ENCODE data around the gene GP9. TPM values are rescaled to one million over a fixed set of nuclear protein-coding genes. Genes with fewer than 3 reads are reported as not detected.

Gene GP9
- total and polyA plus RNA-seq, 2 donors (not counting 1 experiment from before 2014, with no cell fraction given), result not detected

DNA sequence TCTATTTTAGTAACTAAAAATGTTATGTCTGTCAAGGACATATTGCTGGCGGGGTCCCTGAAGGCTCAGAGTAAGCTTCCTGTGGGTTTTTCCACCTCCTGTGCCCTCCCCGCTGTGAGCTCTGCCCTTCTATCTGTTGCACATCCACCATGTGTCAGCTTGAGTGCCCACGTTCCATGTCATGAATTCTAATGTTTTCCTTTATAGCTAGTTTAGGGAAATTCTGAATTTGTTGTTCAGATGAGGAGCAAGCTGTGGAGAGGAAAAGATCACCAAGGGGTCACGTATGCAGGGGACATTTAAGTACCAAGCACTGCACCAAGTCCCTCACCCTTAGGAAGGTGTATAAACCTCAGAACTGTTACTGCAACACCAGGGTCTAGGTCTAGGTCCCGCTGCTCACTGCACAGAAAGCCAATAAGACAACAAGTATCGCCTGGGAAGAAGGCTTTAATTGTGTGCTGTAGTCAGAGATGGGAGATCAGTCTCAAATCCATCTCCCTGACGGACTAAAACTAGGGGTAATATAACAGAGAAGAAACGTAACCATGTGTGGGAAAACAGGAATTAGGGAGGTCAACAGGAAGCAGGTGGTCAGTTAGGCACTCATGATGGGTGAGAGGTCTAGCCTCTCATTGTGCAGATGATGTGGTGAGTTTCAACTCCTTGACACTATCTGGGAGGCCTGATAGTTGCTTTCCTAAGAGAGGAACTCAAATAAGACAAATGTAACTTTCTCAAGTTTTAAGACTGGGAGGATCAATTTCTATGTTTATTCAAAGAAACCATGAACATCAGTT is 9.7 kb downstream of the GP9 start:
- no peaks in the 10 kb centered on the region for H3K9me3 ChIP-seq (ENCODE audit: control insufficient read depth, insufficient read depth, low read depth, low read length)
- no peak overlapping the region for H3K27ac ChIP-seq (ENCODE audit: insufficient read depth, low read length)
- no peak for DNase-seq (ENCODE audit: low read depth in 2 of 2)
- H3K4me2 ChIP-seq (ENCODE audit: extremely low read depth, insufficient read depth, low read length), result no peak overlapping the region
- no peaks in the 10 kb centered on the region for H4K20me1 ChIP-seq (ENCODE audit: control insufficient read depth, extremely low read depth, insufficient read depth, low read length)
- no peak for TF ChIP-seq EZH2 (IDR thresholded peaks at IDR 0.05; ENCODE audit: low read length, missing control alignments)
- TF ChIP-seq, protein P1, sequence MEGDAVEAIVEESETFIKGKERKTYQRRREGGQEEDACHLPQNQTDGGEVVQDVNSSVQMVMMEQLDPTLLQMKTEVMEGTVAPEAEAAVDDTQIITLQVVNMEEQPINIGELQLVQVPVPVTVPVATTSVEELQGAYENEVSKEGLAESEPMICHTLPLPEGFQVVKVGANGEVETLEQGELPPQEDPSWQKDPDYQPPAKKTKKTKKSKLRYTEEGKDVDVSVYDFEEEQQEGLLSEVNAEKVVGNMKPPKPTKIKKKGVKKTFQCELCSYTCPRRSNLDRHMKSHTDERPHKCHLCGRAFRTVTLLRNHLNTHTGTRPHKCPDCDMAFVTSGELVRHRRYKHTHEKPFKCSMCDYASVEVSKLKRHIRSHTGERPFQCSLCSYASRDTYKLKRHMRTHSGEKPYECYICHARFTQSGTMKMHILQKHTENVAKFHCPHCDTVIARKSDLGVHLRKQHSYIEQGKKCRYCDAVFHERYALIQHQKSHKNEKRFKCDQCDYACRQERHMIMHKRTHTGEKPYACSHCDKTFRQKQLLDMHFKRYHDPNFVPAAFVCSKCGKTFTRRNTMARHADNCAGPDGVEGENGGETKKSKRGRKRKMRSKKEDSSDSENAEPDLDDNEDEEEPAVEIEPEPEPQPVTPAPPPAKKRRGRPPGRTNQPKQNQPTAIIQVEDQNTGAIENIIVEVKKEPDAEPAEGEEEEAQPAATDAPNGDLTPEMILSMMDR (conservative IDR thresholded peaks at IDR 0.05 in 1 of 2, IDR thresholded peaks at IDR 0.05 in 1 of 2; ENCODE audit: low read depth in 1 of 2, low read length in 2 of 2), result no peak
- no peaks in the 10 kb centered on the region for H3K4me1 ChIP-seq (ENCODE audit: control insufficient read depth, extremely low read depth, insufficient read depth, low read length)
- no peaks in the 10 kb centered on the region for H3K36me3 ChIP-seq (ENCODE audit: control insufficient read depth, insufficient read depth, low read length)
- H3K27me3 ChIP-seq (ENCODE audit: control insufficient read depth, insufficient read depth, low read length), result peaks cover 8% of the 10 kb centered on the region
- H3K9ac ChIP-seq (ENCODE audit: insufficient read depth, low read length), result no peak overlapping the region
- no peaks in the 10 kb centered on the region for H3K79me2 ChIP-seq (ENCODE audit: control insufficient read depth, insufficient read depth, low read length)
- no peak overlapping the region for H3K4me3 ChIP-seq (replicated peaks in 1 of 4; ENCODE audit: control extremely low read depth in 1 of 4, insufficient read depth in 1 of 4, low read depth in 3 of 4, low read length in 4 of 4)
- H2AFZ ChIP-seq (ENCODE audit: low read length), result no peak overlapping the region

DNA sequence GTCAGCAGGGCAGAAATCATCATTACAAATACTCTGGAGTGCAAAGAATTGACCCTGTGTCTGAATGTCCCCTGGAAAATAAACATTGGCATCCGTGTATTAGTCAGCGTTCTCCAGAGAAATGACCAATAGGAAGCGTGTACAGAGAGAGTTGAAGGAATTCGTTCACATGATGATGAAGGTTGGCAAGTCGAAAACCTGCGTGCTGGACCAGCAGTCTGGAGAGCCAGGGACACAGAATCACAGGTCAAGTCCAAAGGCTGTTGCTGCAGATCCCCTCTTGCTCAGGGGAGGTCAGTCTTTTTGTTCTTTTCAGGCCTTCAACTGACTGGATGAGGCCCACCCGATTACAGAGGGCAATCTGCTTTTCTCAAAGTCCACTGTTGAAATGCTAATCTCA is 16.6 kb downstream of the GP9 start:
- H3K4me2 ChIP-seq (ENCODE audit: extremely low read depth, insufficient read depth, low read length), result no peak overlapping the region
- H3K4me3 ChIP-seq (replicated peaks in 1 of 4; ENCODE audit: control extremely low read depth in 1 of 4, insufficient read depth in 1 of 4, low read depth in 3 of 4, low read length in 4 of 4), result no peak overlapping the region
- H3K4me1 ChIP-seq (ENCODE audit: control insufficient read depth, extremely low read depth, insufficient read depth, low read length), result no peaks in the 10 kb centered on the region
- no peaks in the 10 kb centered on the region for H4K20me1 ChIP-seq (ENCODE audit: control insufficient read depth, extremely low read depth, insufficient read depth, low read length)
- H3K36me3 ChIP-seq (ENCODE audit: control insufficient read depth, insufficient read depth, low read length), result no peaks in the 10 kb centered on the region
- peak; percentile 40 to 77 for DNase-seq (ENCODE audit: low read depth in 2 of 2)
- H2AFZ ChIP-seq (ENCODE audit: low read length), result no peak overlapping the region
- no peak overlapping the region for H3K9ac ChIP-seq (ENCODE audit: insufficient read depth, low read length)
- H3K9me3 ChIP-seq (ENCODE audit: control insufficient read depth, insufficient read depth, low read depth, low read length), result no peaks in the 10 kb centered on the region
- no peaks in the 10 kb centered on the region for H3K27me3 ChIP-seq (ENCODE audit: control insufficient read depth, insufficient read depth, low read length)
- H3K79me2 ChIP-seq (ENCODE audit: control insufficient read depth, insufficient read depth, low read length), result no peaks in the 10 kb centered on the region
- TF ChIP-seq EZH2 (IDR thresholded peaks at IDR 0.05; ENCODE audit: low read length, missing control alignments), result no peak
- TF ChIP-seq, protein P1 (conservative IDR thresholded peaks at IDR 0.05 in 1 of 2, IDR thresholded peaks at IDR 0.05 in 1 of 2; ENCODE audit: low read depth in 1 of 2, low read length in 2 of 2), result no peak
- H3K27ac ChIP-seq (ENCODE audit: insufficient read depth, low read length), result no peak overlapping the region

DNA sequence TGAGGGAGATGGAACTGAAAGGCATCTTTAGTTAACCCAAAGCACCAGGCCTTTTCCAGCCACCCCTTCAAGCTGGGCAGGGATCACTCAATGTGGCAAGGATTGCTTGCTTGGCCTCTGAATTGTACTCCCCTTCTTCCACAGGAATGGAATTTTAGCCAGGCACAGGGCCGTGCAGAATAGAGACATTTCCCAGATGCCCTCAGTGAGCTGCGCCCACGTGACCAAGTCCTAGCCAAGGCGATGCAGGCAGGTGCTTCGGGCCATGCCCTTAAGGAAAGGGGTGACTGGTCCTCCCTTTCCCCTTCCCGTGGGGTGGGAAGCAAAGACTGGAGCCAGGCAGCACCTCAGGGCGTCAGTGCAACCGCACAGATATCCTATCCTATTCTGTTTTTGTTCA is 17.9 kb downstream of the GP9 start:
- no peak overlapping the region for H3K4me2 ChIP-seq (ENCODE audit: extremely low read depth, insufficient read depth, low read length)
- H4K20me1 ChIP-seq (ENCODE audit: control insufficient read depth, extremely low read depth, insufficient read depth, low read length), result no peaks in the 10 kb centered on the region
- H3K9ac ChIP-seq (ENCODE audit: insufficient read depth, low read length), result no peak overlapping the region
- DNase-seq (ENCODE audit: low read depth in 2 of 2), result no peak
- no peak overlapping the region for H3K27ac ChIP-seq (ENCODE audit: insufficient read depth, low read length)
- TF ChIP-seq EZH2 (IDR thresholded peaks at IDR 0.05; ENCODE audit: low read length, missing control alignments), result no peak
- TF ChIP-seq, protein P1 (conservative IDR thresholded peaks at IDR 0.05 in 1 of 2, IDR thresholded peaks at IDR 0.05 in 1 of 2; ENCODE audit: low read depth in 1 of 2, low read length in 2 of 2), result no peak
- H2AFZ ChIP-seq (ENCODE audit: low read length), result no peak overlapping the region
- H3K36me3 ChIP-seq (ENCODE audit: control insufficient read depth, insufficient read depth, low read length), result no peaks in the 10 kb centered on the region
- no peak overlapping the region for H3K4me3 ChIP-seq (replicated peaks in 1 of 4; ENCODE audit: control extremely low read depth in 1 of 4, insufficient read depth in 1 of 4, low read depth in 3 of 4, low read length in 4 of 4)
- no peaks in the 10 kb centered on the region for H3K27me3 ChIP-seq (ENCODE audit: control insufficient read depth, insufficient read depth, low read length)
- no peaks in the 10 kb centered on the region for H3K9me3 ChIP-seq (ENCODE audit: control insufficient read depth, insufficient read depth, low read depth, low read length)
- no peaks in the 10 kb centered on the region for H3K4me1 ChIP-seq (ENCODE audit: control insufficient read depth, extremely low read depth, insufficient read depth, low read length)
- H3K79me2 ChIP-seq (ENCODE audit: control insufficient read depth, insufficient read depth, low read length), result no peaks in the 10 kb centered on the region

Data from fibroblast of lung (primary cell).